OCI-LY3 (cell line): Measurements from ENCODE around the gene DAZAP1.

Experiments used
- H2AFZ ChIP-seq: fragments of 200-600, 300-600 bp; shearing (Covaris generic); 2 replicates; pipeline ENCODE4 v1.6.0; 2014; ENCODE audit warnings: antibody characterized with exemption, low read depth, low read length
- H3K27ac ChIP-seq: fragments of 200-600, 300-600 bp; sonication (generic); 2 replicates; pipeline ENCODE4 v1.5.1; 2014; ENCODE audit warnings: mild to moderate bottlenecking, low read length, moderate library complexity, mixed read lengths
- H3K27me3 ChIP-seq: fragments of 200-600, 300-600 bp; sonication (generic); 2 replicates; pipeline ENCODE4 v1.6.1; 2014; ENCODE audit warnings: low read depth, low read length, mixed read lengths
- H3K36me3 ChIP-seq: fragments of 200-600, 300-600 bp; sonication (generic); replicated peaks from 2 replicates; pipeline ENCODE3; 2014; ENCODE audit warnings: low read depth, low read length, mixed read lengths
- H3K4me1 ChIP-seq: fragments of 300-600, 200-600 bp; sonication (generic); 2 replicates; pipeline ENCODE4 v1.6.1; 2014; ENCODE audit warnings: low read length, mixed read lengths
- H3K4me2 ChIP-seq: fragments of 200-600, 300-600 bp; sonication (generic); 2 replicates; pipeline ENCODE4 v1.6.1; 2014; ENCODE audit warnings: low read length, mixed read lengths
- H3K4me3 ChIP-seq: fragments of 300-600, 200-600 bp; sonication (generic); 2 replicates; pipeline ENCODE4 v1.5.1; 2014; ENCODE audit warnings: antibody characterized with exemption, mild to moderate bottlenecking, low read length, moderate library complexity
- H3K79me2 ChIP-seq: fragments of 300-600, 200-600 bp; shearing (Covaris generic); 2 replicates; pipeline ENCODE4 v1.6.1; 2014; ENCODE audit warnings: mild to moderate bottlenecking, low read length, mixed read lengths
- H3K9ac ChIP-seq: fragments of 300-600, 200-600 bp; shearing (Covaris generic); 2 replicates; pipeline ENCODE4 v1.6.0; 2014; ENCODE audit warnings: mild to moderate bottlenecking, low read length, moderate library complexity
- H3K9me3 ChIP-seq: fragments of 200-600, 300-600 bp; shearing (Covaris generic); 2 replicates; pipeline ENCODE4 v1.6.1; 2014; ENCODE audit warnings: low read length, mixed read lengths; ENCODE audit not compliant: insufficient read depth
- H4K20me1 ChIP-seq: fragments of 200-600, 300-600 bp; sonication (generic); 2 replicates; pipeline ENCODE4 v1.6.1; 2016; ENCODE audit warnings: low read length, mixed read lengths; ENCODE audit not compliant: insufficient read depth
- CTCF ChIP-seq: fragments of 200-600, 300-600 bp; sonication (generic); IDR thresholded peaks from 2 replicates; pipeline ENCODE4 v1.5.1; 2014; ENCODE audit warnings: antibody characterized with exemption, low read length, low read depth
- EZH2phosphoT487 ChIP-seq: fragments of 200-600 bp; shearing (Covaris generic); IDR thresholded peaks from 2 replicates; pipeline ENCODE4 v1.6.1; 2018; ENCODE audit warnings: antibody characterized with exemption, mixed run types, low read depth

Gene DAZAP1

GRCh38 chr19:1434577-1435060, 27.2 kb downstream of the DAZAP1 start:
- Histone ChIP-seq H3K36me3 (peaks cover 56% of the 10 kb centered on the region), H3K27me3 (no peaks in the 10 kb centered on the region), H4K20me1 (peaks cover 36% of the 10 kb centered on the region), H3K79me2 (peaks cover 51% of the 10 kb centered on the region), H3K4me2 (no peak overlapping the region), H3K27ac (no peak overlapping the region), H3K4me3 (no peak overlapping the region), H3K9me3 (no peaks in the 10 kb centered on the region), H2AFZ (no peak overlapping the region), H3K4me1 (peaks cover 13% of the 10 kb centered on the region), H3K9ac (no peak overlapping the region)
- TF ChIP-seq EZH2phosphoT487 (no peak), CTCF (no peak)

GRCh38 chr19:1435378-1435989, 28.1 kb downstream of the DAZAP1 start:
- Histone ChIP-seq H3K9ac (no peak overlapping the region), H3K4me3 (no peak overlapping the region), H3K4me1 (peaks cover 21% of the 10 kb centered on the region), H3K4me2 (no peak overlapping the region), H3K27ac (no peak overlapping the region), H3K79me2 (peaks cover 51% of the 10 kb centered on the region), H2AFZ (no peak overlapping the region), H3K9me3 (no peaks in the 10 kb centered on the region), H3K36me3 (peaks cover 56% of the 10 kb centered on the region), H3K27me3 (no peaks in the 10 kb centered on the region), H4K20me1 (peaks cover 42% of the 10 kb centered on the region)
- TF ChIP-seq CTCF (no peak), EZH2phosphoT487 (no peak)

GRCh38 chr19:1437609-1438008, 30.2 kb downstream of the DAZAP1 start:
- Histone ChIP-seq H3K4me1 (peaks cover 27% of the 10 kb centered on the region), H3K9me3 (no peaks in the 10 kb centered on the region), H3K27ac (peak overlapping the region; percentile 36), H3K9ac (peak overlapping the region; percentile 58), H3K4me3 (peak overlapping the region; percentile 74), H2AFZ (peak overlapping the region; percentile 50), H3K4me2 (peak overlapping the region; percentile 80), H4K20me1 (peaks cover 58% of the 10 kb centered on the region), H3K79me2 (peaks cover 58% of the 10 kb centered on the region), H3K36me3 (peaks cover 65% of the 10 kb centered on the region), H3K27me3 (no peaks in the 10 kb centered on the region)
- no peak for TF ChIP-seq EZH2phosphoT487
- no peak for TF ChIP-seq CTCF

- TF ChIP-seq EZH2phosphoT487, result no peak
- peak; percentile 87 for TF ChIP-seq CTCF
- Histone ChIP-seq H3K4me2 (peak within 1 kb of the TSS; percentile 92), H3K79me2 (peaks cover 52% of the 10 kb centered on the region), H3K27me3 (no peaks in the 10 kb centered on the region), H2AFZ (peak within 1 kb of the TSS; percentile 50), H3K4me1 (peaks cover 28% of the 10 kb centered on the region), H3K4me3 (peak within 1 kb of the TSS; percentile 92), H3K9me3 (no peaks in the 10 kb centered on the region), H3K36me3 (peaks cover 63% of the 10 kb centered on the region), H3K9ac (peak within 1 kb of the TSS; percentile 91), H3K27ac (peak within 1 kb of the TSS; percentile 64), H4K20me1 (peaks cover 55% of the 10 kb centered on the region)
Observed at GRCh38 chr19:1438035-1438932, 30.9 kb downstream of the DAZAP1 start, which contains the start of gene RPS15. TSS of gene RPS15 (plus strand) at chr19:1438396. CDS start at chr19:1438426, 30 bp downstream.
